HG02970 (cell line): ENCODE measurements around the gene CEP295NL.
"Not testable (repeated sequence)": the region's sequence is repeated elsewhere in the genome, so short reads cannot be mapped to it uniquely, and the experiment has no call there.

Experiments used
- ATAC-seq: cut with Tn5 transposase; IDR thresholded peaks from one replicate; pipeline ENCODE4 v1.9.1; 2021; ENCODE audit warnings: mild to moderate bottlenecking, moderate library complexity, moderate number of reproducible peaks; ENCODE audit not compliant: unreplicated experiment, low FRiP score

The CEP295NL gene

GRCh38 chr17:78873519-78874340 is 29.3 kb downstream of the CEP295NL start:
- ATAC-seq, result no peak

GRCh38 chr17:78872486-78872885 is 30.5 kb downstream of the CEP295NL start:
- ATAC-seq, result no peak

- ATAC-seq, result no peak
These were observed 32.4 kb downstream of the CEP295NL start for GRCh38 chr17:78870621-78871020.

GRCh38 chr17:78868391-78868790 is 34.6 kb downstream of the CEP295NL start:
- ATAC-seq, result no peak

- not testable (repeated sequence) for ATAC-seq
These were observed 36.0 kb downstream of the CEP295NL start for GRCh38 chr17:78867046-78867445.

GRCh38 chr17:78865682-78866390 is 37.2 kb downstream of the CEP295NL start:
- ATAC-seq, result no peak

GRCh38 chr17:78864117-78864516 is 38.9 kb downstream of the CEP295NL start:
- ATAC-seq, result no peak

- no peak for ATAC-seq
These were observed 40.7 kb downstream of the CEP295NL start for GRCh38 chr17:78862073-78863023.

- no peak for ATAC-seq
These were observed 41.8 kb downstream of the CEP295NL start for GRCh38 chr17:78861229-78861628.

- no peak for ATAC-seq
These were observed 44.0 kb downstream of the CEP295NL start for GRCh38 chr17:78859051-78859450.

- no peak for ATAC-seq
These were observed 45.7 kb downstream of the CEP295NL start for GRCh38 chr17:78857266-78857665.

- ATAC-seq, result no peak
These were observed 47.3 kb downstream of the CEP295NL start for GRCh38 chr17:78855561-78856165.

- no peak for ATAC-seq
These were observed 48.5 kb downstream of the CEP295NL start for GRCh38 chr17:78854508-78854907.

GRCh38 chr17:78853926-78854394 is 49.0 kb downstream of the CEP295NL start:
- ATAC-seq, result no peak

- ATAC-seq, result no peak
These were observed 50.3 kb downstream of the CEP295NL start for GRCh38 chr17:78852709-78853121.

GRCh38 chr17:78849026-78849425 is 54.0 kb downstream of the CEP295NL start:
- ATAC-seq, result no peak

GRCh38 chr17:78847052-78847451 is 55.9 kb downstream of the CEP295NL start:
- ATAC-seq, result no peak

- no peak for ATAC-seq
These were observed 58.5 kb downstream of the CEP295NL start for GRCh38 chr17:78844301-78845005.

- ATAC-seq, result no peak
These were observed 60.0 kb downstream of the CEP295NL start for GRCh38 chr17:78842881-78843565.
